OCI-LY7 (cell line): ENCODE measurements around the gene RAPGEF3.

Experiments
- EZH2phosphoT487 ChIP-seq: fragments of 200-600 bp; sonication (generic); IDR thresholded peaks from 2 replicates; pipeline ENCODE4 v1.6.1; 2018; ENCODE audit warnings: low read depth, borderline replicate concordance, mild to moderate bottlenecking, mixed run types, antibody characterized with exemption, low read length, moderate library complexity, mixed read lengths
- TF ChIP-seq, protein P1 (sequence below): fragments of 200-600 bp; sonication (generic); conservative IDR thresholded peaks from 2 replicates; pipeline ENCODE4 v1.5.1; 2014; ENCODE audit warnings: mild to moderate bottlenecking, antibody characterized with exemption, low read length, moderate library complexity, mixed read lengths

DNA sequence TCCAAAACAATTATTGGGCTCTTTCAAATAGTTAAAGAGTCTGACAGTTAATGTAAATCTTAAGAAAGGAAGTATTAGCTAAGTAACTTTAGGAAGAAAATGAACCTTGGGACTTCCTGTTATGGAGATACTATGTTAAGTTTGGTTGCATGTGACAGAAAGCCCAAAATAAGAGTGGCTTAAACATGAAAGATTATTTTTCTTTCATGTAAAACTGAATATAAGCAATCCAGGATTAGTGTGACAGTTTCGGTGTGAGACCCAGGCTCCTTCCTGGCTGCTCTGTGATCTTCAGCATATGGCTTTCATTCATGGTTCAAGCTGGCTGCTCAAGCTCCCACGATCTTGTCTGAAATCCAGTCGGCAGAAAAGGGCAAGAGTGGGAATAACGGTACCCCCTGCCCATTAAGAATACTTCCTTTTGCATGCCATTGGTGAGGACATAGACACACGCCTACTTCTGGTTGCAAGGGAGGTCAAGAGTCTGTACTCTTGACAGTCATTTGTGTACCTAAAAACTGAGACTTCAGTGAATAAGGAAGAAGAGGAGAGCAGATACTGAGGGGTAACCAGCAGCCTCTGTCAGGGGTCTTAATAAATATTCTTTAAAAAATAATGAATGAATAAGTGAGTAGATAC is 50.7 kb downstream of the RAPGEF3 start:
- TF ChIP-seq, protein P1, sequence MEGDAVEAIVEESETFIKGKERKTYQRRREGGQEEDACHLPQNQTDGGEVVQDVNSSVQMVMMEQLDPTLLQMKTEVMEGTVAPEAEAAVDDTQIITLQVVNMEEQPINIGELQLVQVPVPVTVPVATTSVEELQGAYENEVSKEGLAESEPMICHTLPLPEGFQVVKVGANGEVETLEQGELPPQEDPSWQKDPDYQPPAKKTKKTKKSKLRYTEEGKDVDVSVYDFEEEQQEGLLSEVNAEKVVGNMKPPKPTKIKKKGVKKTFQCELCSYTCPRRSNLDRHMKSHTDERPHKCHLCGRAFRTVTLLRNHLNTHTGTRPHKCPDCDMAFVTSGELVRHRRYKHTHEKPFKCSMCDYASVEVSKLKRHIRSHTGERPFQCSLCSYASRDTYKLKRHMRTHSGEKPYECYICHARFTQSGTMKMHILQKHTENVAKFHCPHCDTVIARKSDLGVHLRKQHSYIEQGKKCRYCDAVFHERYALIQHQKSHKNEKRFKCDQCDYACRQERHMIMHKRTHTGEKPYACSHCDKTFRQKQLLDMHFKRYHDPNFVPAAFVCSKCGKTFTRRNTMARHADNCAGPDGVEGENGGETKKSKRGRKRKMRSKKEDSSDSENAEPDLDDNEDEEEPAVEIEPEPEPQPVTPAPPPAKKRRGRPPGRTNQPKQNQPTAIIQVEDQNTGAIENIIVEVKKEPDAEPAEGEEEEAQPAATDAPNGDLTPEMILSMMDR, result no peak
- TF ChIP-seq EZH2phosphoT487, result no peak
